Sigmoid colon (tissue), 7 donors: ENCODE results near the gene LATS2. TPM values are rescaled to one million over a fixed set of nuclear protein-coding genes. Genes with fewer than 3 reads are reported as not detected.

Experiments used
- DNase-seq: peaks from one replicate; pipeline ENCODE4 v3.0.0-alpha.2; 2019
- H3K27ac ChIP-seq, 4 donors: fragments of 200-600 bp; sonication (generic); one replicate each; pipeline ENCODE4 v1.5.1; 2016 to 2019; ENCODE audit warnings: mild to moderate bottlenecking in 1 of 4
- H3K27me3 ChIP-seq, 3 donors: fragments of 200-600 bp; sonication (generic); one replicate each; pipeline ENCODE4 v1.5.1; 2019; ENCODE audit warnings: mild to moderate bottlenecking in 1 of 3
- H3K36me3 ChIP-seq, 4 donors: fragments of 200-600 bp; sonication (generic); one replicate each; pipeline ENCODE4 v1.5.1; 2016 to 2019
- H3K4me1 ChIP-seq, 4 donors: fragments of 200-600 bp; sonication (generic); one replicate each; pipeline ENCODE4 v1.5.1; 2017 to 2019
- H3K4me3 ChIP-seq, 4 donors: fragments of 200-600 bp; sonication (generic); one replicate each; pipeline ENCODE4 v1.5.1; 2017 to 2019; ENCODE audit warnings: mild to moderate bottlenecking in 2 of 4, moderate library complexity in 1 of 4
- H3K9me3 ChIP-seq, 4 donors: fragments of 200-600 bp in 3 of 4; sonication (generic) in 3 of 4; one replicate each; pipeline versions ENCODE4 v1.5.1 to v1.6.1; 2013 to 2019
- EP300 ChIP-seq, 4 donors: sonication (generic); formaldehyde crosslinking; IDR thresholded peaks; one replicate each; pipeline ENCODE4 v1.6.1; 2017; ENCODE audit warnings: antibody characterized with exemption in 4 of 4
- POLR2A ChIP-seq, 2 donors: fragments of 450-650 bp; IDR thresholded peaks; one replicate each; pipeline ENCODE4 v1.6.1; 2016; ENCODE audit warnings: antibody characterized with exemption in 2 of 2, mild to moderate bottlenecking in 2 of 2, moderate library complexity in 2 of 2
- POLR2AphosphoS5 ChIP-seq, 4 donors: sonication (generic); formaldehyde crosslinking; IDR thresholded peaks; one replicate each; pipeline ENCODE4 v1.6.1; 2017; ENCODE audit warnings: antibody characterized with exemption in 4 of 4
- WGBS, 2 donors: extraction: QIAGEN DNeasy Blood & Tissue Kit; methylation state at CpG; one replicate each; pipeline ENCODE4 v1.1.7; 2013; 5-methylcytosine and 5-hydroxymethylcytosine counted together
- intact Hi-C: fragments of 100-400 bp; cut with DNase I; formaldehyde crosslinking; loops from one replicate; pipeline ENCODE4 v1.15.1; 2023
- polyA plus RNA-seq, 3 donors: library from polyadenylated mRNA; stranded (reverse); fragments of 200-250 nt; gene quantifications; one replicate each; pipeline ENCODE4 v1.2.3, GENCODE V29; 2013
- total RNA-seq, 4 donors: library from RNA; depleted of rRNA; stranded (reverse); fragments of >200 nt; gene quantifications; one replicate each; pipeline ENCODE4 v1.1.0, GENCODE V29; 2016
- TF ChIP-seq, protein P1 (sequence below), 4 experiments: fragments of 450-650 bp in 3 of 4; fragments of 200-600 bp in 1 of 4; IDR thresholded peaks; one replicate each; pipeline ENCODE4 v1.5.1; 2016 to 2019; ENCODE audit warnings: antibody characterized with exemption in 4 of 4, mild to moderate bottlenecking in 3 of 4, moderate library complexity in 2 of 4
- donor health status: healthy with polysubstance abuse.
- donor health status: Bipolar disorder and iron deficiency.
- donor health status: healthy.

The LATS2 gene
- total and polyA plus RNA-seq, 7 donors: 3.7 to 45.5 (median 21.8) TPM

DNA sequence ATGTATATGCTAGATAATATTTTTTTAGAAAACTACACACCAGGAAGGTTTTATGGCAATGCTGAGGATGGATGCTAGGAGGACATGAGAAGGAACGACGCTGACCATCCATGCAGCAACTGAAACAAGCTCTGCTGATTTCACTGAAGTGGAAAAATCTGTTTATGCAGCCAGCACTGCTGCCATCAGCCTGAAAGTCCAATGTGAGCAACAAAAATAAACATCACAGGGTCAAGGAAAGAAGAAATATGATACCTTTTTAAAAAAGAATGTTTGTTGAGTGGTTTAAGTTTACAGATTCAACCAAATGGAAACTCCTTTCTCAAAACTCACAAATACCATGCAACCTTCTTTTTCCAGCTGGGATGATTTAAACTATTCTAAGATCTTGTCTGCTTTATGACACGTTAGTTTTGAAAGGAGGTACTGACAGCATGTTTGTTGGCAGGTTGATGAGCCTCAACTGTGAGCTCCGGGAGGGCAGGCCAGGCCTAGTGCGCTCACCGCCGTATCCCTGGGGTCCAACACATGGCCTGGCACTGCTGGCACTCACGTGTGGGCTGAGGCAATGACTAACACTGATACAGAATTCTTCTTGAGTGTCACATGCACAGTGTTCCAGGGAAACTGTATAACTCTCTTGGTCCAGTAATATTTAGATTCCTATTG lies 46.8 kb downstream of the LATS2 start:
- WGBS, 2 donors: 73 to 80% methylated on average over 8 of the region's 8 CpGs
- Histone ChIP-seq H3K27me3 (no peaks in the 10 kb centered on the region), H3K4me3 (no peak overlapping the region), H3K4me1 (peaks cover 0 to 89% (median 85%) of the 10 kb centered on the region in 4 donors), H3K27ac (peak overlapping the region; percentile 53 to 77 (median 69)), H3K36me3 (no peaks in the 10 kb centered on the region), H3K9me3 (no peaks in the 10 kb centered on the region)
- DNase-seq: peak; percentile 78
- intact Hi-C loops: loop anchor here (5.0 kb wide), 2 partner anchors 43 to 72 kb away; no protein-coding TSS in a partner anchor
- TF ChIP-seq, protein P1, sequence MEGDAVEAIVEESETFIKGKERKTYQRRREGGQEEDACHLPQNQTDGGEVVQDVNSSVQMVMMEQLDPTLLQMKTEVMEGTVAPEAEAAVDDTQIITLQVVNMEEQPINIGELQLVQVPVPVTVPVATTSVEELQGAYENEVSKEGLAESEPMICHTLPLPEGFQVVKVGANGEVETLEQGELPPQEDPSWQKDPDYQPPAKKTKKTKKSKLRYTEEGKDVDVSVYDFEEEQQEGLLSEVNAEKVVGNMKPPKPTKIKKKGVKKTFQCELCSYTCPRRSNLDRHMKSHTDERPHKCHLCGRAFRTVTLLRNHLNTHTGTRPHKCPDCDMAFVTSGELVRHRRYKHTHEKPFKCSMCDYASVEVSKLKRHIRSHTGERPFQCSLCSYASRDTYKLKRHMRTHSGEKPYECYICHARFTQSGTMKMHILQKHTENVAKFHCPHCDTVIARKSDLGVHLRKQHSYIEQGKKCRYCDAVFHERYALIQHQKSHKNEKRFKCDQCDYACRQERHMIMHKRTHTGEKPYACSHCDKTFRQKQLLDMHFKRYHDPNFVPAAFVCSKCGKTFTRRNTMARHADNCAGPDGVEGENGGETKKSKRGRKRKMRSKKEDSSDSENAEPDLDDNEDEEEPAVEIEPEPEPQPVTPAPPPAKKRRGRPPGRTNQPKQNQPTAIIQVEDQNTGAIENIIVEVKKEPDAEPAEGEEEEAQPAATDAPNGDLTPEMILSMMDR (IDR thresholded peaks at IDR 0.05): no peak
- peak; percentile 13 to 79 (median 39) for TF ChIP-seq POLR2AphosphoS5 (IDR thresholded peaks at IDR 0.05)
- peak in 1 of 4 donors; percentile 59 for TF ChIP-seq EP300 (IDR thresholded peaks at IDR 0.05)

DNA sequence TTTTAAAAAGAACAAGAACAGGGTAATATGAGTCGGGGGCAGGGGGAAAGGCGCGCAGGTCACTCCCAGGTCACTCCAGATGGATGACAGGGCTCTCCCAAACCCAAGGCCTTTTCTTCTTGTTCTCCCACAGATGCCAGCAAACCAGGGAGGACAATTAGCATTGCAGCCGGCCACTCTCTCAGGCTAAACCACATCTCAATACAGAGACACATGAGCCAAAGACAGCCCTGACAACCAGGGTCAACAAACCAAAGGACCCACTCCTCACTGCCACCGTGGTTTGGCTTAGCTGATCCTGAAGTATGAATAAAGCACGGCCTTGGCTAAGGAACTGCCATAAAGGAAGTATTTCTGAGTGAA lies 47.3 kb downstream of the LATS2 start:
- no peak for DNase-seq
- TF ChIP-seq EP300 (IDR thresholded peaks at IDR 0.05): no peak
- TF ChIP-seq, protein P1 (IDR thresholded peaks at IDR 0.05): no peak
- no peak for TF ChIP-seq POLR2AphosphoS5 (IDR thresholded peaks at IDR 0.05)
- no peak for TF ChIP-seq POLR2A (IDR thresholded peaks at IDR 0.05)
- no peaks in the 10 kb centered on the region for H3K36me3 ChIP-seq
- no peaks in the 10 kb centered on the region for H3K9me3 ChIP-seq
- peaks cover 0 to 93% (median 87%) of the 10 kb centered on the region in 4 donors for H3K4me1 ChIP-seq
- H3K27ac ChIP-seq: peak overlapping the region; percentile 53 to 77 (median 69)
- WGBS, 2 donors: 87 to 89% methylated on average over 6 of the region's 6 CpGs
- no peak overlapping the region for H3K4me3 ChIP-seq
- intact Hi-C loops: loop anchor here (5.0 kb wide), 2 partner anchors 43 to 72 kb away; no protein-coding TSS in a partner anchor
- no peaks in the 10 kb centered on the region for H3K27me3 ChIP-seq

DNA sequence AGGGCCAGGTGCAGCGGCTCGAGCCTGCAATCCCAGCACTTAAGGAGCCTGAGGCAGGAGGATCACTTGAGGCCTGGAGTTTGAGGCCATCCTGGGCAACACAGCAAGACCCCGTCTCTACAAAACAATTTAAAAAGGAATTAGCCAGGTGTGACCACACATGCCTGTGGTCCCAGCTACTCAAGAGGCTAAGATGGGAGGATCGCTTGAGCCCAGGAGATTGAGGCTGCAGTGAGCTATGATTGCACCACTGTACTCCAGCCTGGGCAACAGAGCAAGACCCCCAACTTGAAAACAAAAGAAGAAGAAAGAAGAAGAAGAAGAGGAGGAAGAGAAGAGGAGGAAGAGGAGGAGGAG lies 47.7 kb downstream of the LATS2 start:
- no peaks in the 10 kb centered on the region for H3K9me3 ChIP-seq
- no peaks in the 10 kb centered on the region for H3K36me3 ChIP-seq
- H3K27me3 ChIP-seq: no peaks in the 10 kb centered on the region
- peaks cover 0 to 97% (median 87%) of the 10 kb centered on the region in 4 donors for H3K4me1 ChIP-seq
- peak overlapping the region; percentile 53 to 77 (median 69) for H3K27ac ChIP-seq
- intact Hi-C loops: loop anchor here (5.0 kb wide), 2 partner anchors 44 to 71 kb away; no protein-coding TSS in a partner anchor
- no peak for DNase-seq
- TF ChIP-seq EP300 (IDR thresholded peaks at IDR 0.05) (no peak), POLR2AphosphoS5 (IDR thresholded peaks at IDR 0.05) (no peak), POLR2A (IDR thresholded peaks at IDR 0.05) (no peak)
- TF ChIP-seq, protein P1 (IDR thresholded peaks at IDR 0.05): no peak
- 88 to 92% methylated on average over 4 of the region's 4 CpGs for WGBS, 2 donors
- H3K4me3 ChIP-seq: no peak overlapping the region

DNA sequence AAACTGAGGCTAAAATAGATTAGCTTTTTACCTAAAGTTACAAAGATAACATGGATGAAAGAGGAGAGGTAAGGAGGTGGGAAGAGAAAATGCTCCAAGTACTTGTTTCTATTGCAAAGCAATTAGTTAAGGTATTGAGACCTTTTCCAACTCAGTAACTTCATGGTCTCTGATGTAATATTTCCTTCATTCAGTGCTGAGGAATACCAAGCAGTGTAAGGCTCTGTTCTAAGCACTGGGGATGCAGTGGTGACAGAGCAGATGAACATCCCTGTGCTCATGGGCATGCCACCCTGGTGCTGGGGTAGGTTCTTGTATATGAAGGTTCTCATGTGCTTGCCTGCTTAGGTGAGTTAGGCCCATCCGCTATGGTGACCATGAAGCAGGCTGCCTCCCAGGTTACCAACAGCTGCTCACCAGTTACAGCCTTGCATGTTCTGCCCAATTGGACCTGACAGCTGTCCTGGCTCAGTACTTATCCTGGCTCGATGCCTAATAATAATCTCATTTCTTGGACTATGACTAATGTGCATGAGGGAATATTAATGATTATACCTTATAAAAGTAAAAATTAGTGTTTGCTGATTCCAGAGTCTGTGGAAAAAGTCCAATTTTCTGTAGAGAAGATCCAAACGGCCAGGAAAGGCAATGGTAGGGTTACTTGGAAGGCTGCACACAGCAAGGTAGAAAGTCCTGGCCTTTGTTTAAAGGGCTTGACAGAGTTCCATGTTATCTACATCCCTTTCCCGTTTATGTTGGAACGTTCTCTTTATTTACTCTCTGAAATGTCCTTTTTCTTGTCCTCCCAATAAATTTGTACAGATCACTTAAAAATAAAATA lies 48.3 kb downstream of the LATS2 start:
- 62 to 66% methylated on average over 5 of the region's 5 CpGs for WGBS, 2 donors
- Histone ChIP-seq H3K9me3 (no peaks in the 10 kb centered on the region), H3K4me1 (peaks cover 0 to 92% (median 82%) of the 10 kb centered on the region in 4 donors), H3K4me3 (no peak overlapping the region), H3K27ac (peak overlapping the region; percentile 56 to 77 (median 69)), H3K27me3 (no peaks in the 10 kb centered on the region), H3K36me3 (no peaks in the 10 kb centered on the region)
- TF ChIP-seq POLR2AphosphoS5 (IDR thresholded peaks at IDR 0.05): peak in 2 of 4 donors; percentile 15 to 30
- no peak for TF ChIP-seq POLR2A (IDR thresholded peaks at IDR 0.05)
- TF ChIP-seq, protein P1 (IDR thresholded peaks at IDR 0.05): no peak
- no peak for TF ChIP-seq EP300 (IDR thresholded peaks at IDR 0.05)
- DNase-seq: no peak
- intact Hi-C loops: loop anchor here (5.0 kb wide), 2 partner anchors 44 to 71 kb away; no protein-coding TSS in a partner anchor
